Globus pallidus (tissue), 1 donor: Measurements from ENCODE around the gene CLCN4.
A peak's percentile ranks its signal among the peaks of the same experiment; 100 is the strongest.

Source experiments
- DNase-seq: peaks from one replicate; pipeline ENCODE4 v3.0.0-alpha.2; 2015; ENCODE audit warnings: low spot score

CLCN4 gene

GRCh38 chrX:10130354-10130753 lies 26.4 kb upstream of the CLCN4 start:
- no peak for DNase-seq

- no peak for DNase-seq
Measured at GRCh38 chrX:10133980-10134676, 22.6 kb upstream of the CLCN4 start.

GRCh38 chrX:10134921-10135320 lies 21.9 kb upstream of the CLCN4 start:
- no peak for DNase-seq

- DNase-seq: no peak
Measured at GRCh38 chrX:10135561-10136399, 21.0 kb upstream of the CLCN4 start.

GRCh38 chrX:10138726-10139125 lies 18.0 kb upstream of the CLCN4 start:
- no peak for DNase-seq

GRCh38 chrX:10140264-10140663 lies 16.5 kb upstream of the CLCN4 start:
- no peak for DNase-seq

GRCh38 chrX:10142041-10142599 lies 14.7 kb upstream of the CLCN4 start:
- DNase-seq: no peak

GRCh38 chrX:10143071-10143983 lies 13.4 kb upstream of the CLCN4 start:
- DNase-seq: no peak

GRCh38 chrX:10146346-10146745 lies 10.4 kb upstream of the CLCN4 start:
- DNase-seq: no peak

GRCh38 chrX:10152086-10152485 lies 4.7 kb upstream of the CLCN4 start:
- no peak for DNase-seq

- no peak for DNase-seq
Measured at GRCh38 chrX:10155137-10155536, 1.6 kb upstream of the CLCN4 start.

- no peak for DNase-seq
Measured at GRCh38 chrX:10157032-10157341, 212 bp downstream of the CLCN4 start.

- DNase-seq: no peak
Measured at GRCh38 chrX:10157543-10157942, 768 bp downstream of the CLCN4 start.

- DNase-seq: peak; percentile 70
Measured at GRCh38 chrX:10158279-10159144, 1.7 kb downstream of the CLCN4 start.

- DNase-seq: peak; percentile 61
Measured at GRCh38 chrX:10159145-10159468, 2.3 kb downstream of the CLCN4 start.

- no peak for DNase-seq
Measured at GRCh38 chrX:10160211-10160610, 3.4 kb downstream of the CLCN4 start.

- no peak for DNase-seq
Measured at GRCh38 chrX:10163031-10163430, 6.3 kb downstream of the CLCN4 start.

- DNase-seq: no peak
Measured at GRCh38 chrX:10164879-10165278, 8.1 kb downstream of the CLCN4 start.

GRCh38 chrX:10165580-10166247 lies 8.9 kb downstream of the CLCN4 start:
- DNase-seq: no peak

GRCh38 chrX:10166248-10166716 lies 9.5 kb downstream of the CLCN4 start:
- no peak for DNase-seq

- DNase-seq: peak; percentile 78
Measured at GRCh38 chrX:10166731-10167151, 10.0 kb downstream of the CLCN4 start.
